Suppressor macrophage treated with lipopolysaccharide for 1 hour (primary cell): ENCODE results near the gene CABP2.
"Not testable (repeated sequence)": the region's sequence is repeated elsewhere in the genome, so short reads cannot be mapped to it uniquely, and the experiment has no call there.

ENCODE experiments used
- DNase-seq, 3 donors: peaks; one replicate each; pipeline ENCODE4 v3.0.0-alpha.2; 2020 to 2022

The CABP2 gene

DNA sequence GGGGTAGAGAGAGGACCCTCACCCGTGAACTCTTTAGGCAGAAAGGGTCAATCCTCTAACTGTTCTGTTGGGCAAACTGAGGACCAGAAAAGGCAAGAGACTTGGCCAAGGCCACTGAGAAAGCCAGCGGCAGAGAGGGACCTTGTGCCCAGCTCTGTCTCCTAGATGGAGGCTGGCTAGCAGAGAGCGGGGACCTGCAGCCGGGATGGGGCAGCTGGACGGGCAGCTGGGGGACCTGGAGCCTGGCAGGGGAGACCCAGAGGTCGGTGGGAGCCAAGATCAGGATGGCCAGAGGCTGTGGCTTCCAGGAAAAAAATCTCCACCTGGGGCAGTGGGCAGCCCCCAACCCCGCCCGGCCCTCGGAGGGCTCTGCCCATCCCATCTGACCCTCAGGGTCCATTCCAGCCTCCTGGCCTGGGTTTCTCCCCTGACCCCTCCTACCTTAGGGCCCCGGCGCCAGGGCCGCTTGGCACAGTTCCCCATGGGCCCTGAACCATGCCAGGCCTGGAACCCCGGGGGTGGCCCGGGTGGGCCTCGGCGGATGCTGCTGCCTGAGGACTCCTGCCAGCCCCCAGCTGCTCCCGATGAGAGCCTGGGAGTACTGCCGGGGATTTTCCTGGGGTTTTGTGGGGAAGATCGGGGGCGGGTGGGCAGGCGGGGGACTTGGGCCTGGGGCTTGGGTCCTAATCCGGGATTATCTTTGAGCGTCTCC is at the start of gene CABP2:
Gene CABP2 (minus strand): TSS at position 603 of the 712 bp plus-strand sequence. CDS start 120 bp downstream, at position 483.
- DNase-seq = no peak

DNA sequence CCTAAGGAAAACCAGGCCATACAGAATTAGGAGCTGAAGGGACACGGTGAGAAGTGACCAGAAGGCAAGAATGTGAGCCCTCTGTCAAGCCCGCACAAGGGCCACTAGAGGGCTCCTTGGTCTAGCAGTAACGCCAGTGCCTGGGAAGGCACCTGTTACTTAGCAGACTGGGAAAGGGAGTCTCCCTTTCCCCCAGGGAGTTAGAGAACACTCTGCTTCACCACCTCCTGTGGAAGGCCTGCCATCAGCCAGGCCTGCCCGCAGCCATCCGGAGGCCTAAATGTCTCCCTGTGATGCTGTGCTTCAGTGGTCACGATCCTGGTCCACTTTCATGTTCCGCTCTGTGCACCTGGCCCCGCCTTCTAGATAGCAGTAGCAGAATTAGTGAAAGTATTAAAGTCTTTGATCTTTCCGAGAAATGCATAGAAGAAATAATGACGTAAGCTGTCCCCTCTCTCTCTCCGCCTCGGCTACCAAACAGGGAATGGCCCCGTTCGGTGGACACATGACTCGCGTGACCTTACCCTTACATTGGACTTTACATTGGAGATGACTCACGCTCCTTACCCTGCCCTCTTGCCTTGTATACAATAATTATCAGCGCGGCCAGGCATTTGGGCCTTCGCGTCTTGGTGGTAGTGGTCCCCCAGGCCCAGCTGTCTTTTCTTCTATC is 49.6 kb upstream of the CABP2 start:
- DNase-seq = peak; percentile 68 to 79 (median 78)

DNA sequence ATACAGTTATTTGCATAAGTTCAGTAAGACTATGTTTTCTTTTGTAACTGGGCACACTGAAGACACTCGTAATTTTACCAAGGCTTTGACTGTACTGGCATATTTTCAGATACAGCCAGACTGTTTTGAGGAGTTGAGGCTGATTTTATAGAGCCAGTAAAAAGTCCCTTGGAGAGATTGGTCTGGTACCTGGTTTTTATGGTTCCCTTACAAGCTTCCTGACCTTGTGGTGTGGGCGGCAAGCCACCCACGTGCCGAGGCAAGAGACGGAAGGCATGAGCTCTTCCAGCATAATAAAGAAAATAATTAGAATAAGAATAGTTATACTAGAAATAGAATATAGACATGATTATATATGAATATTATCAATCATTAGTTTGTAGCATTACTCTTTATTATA is 49.1 kb upstream of the CABP2 start:
- no peak for DNase-seq

DNA sequence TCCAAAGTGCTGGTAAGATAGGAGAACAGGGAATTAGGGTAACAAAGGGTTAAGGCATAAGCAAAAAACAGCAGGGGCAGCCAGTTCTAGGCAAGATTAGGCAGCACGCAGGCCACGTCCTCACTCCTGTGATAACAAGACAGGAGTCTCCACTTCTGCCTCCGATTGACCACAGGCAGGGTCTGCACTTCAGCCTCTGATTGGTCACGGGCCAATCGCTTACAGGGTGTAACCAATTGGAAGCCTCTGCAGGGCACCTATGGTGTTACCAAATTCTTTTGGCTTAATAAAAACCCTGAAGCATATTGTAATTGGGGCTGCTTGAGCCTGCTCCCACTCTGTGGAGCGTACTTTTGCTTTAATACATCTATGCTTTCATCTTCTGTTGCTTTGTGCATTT is 48.2 kb upstream of the CABP2 start:
- no peak for DNase-seq

DNA sequence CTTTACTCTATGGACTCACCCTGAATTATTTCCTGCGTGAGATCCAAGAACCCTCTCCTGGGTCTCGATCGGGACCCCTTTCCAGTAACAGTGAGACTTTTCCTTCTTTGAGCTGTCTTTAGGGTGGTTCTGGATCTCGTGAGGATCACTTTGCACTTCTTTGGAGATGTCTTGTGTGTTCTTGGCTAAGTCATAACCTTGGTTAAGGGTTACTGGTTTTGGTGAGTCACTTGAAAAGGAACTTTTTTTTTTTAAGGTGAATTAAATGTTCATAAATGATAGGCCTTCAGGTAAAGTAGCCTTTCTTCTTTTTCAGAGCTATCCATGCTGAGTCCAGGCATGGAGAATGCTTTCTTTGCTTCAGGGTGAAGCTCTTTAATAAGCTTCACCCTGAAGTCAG is 41.0 kb upstream of the CABP2 start:
- DNase-seq = no peak

DNA sequence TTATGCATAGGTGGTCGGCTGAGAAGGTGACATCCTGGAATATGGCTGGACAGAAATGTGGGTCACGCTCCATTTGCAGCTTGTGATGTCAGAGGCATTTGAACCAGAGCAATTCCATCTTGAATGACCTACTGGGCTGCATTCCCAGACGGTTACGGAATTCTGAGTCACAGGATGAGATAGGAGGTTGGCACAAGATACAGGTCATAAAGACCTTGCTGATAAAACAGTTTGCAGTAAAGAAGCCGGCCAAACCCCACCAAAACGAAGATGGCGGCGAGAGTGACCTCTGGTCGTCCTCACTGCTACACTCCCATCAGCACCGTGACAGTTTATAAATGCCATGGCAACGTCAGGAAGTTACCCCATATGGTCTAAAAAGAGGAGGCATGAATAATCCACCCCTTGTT is 40.5 kb upstream of the CABP2 start:
- DNase-seq = not testable (repeated sequence)

DNA sequence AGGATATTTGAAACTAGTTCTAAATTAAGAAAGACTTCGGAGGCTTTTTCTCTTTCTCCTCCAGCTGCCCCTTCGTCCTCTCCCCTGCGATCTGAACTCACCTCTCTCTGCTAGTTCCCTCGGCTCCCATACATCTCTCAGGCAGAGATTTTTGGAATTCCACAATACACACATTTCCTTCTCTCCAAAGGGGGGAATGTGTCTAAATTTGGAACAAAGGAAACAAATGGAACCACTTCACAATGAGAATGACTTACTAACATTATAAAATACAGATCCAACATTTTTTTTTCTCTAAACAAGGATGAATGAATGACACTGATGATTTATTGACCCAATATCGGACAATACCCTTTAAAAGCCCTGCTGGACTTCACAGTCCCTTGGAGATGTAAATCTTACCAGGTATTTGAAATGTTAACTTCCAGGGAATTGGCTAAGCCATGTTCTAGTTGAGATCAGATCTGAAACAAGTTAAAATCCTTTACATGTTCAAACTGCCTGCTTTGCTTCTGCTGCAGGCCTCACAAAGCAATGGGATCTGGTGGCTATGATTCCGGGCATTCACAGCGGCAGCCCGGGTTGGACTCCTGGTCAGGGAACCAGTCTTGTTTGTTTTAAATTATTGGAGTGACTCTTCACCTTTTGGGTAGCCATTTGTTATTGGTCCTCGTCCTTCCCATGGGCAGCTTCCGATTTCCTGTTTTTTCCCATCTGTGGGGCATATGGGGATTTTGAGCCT is 39.9 kb upstream of the CABP2 start:
- DNase-seq = no peak

DNA sequence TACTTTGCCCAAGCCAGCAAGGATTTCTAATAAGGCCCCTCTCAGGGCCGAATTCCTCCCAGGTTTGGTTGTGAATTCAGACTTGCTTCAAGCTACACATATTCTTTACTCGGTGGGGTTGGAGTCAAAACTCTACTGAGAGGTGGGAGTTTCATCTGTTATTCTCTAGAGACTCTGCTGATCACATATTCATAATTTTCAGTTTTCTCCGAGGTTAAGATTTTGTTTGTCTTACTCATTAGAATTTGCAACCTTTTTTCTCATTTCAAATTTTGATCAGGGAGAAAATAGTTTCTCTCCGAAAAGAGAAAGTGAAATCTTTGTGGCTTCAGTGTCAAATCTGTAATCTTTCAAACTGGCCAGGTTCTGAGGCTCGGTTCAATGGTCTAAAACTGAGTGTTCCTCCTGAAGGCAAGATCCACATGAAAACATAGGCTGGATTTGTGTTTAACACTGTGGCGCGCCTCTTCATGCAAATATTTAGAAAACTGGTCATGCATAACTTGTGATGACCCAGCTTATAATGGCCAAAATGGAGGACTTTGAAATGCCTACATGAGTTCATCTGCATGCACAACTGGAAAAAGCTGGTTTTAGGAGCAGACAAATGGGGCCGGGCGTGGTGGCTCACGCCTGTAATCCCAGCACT is 38.8 kb upstream of the CABP2 start:
- no peak for DNase-seq

DNA sequence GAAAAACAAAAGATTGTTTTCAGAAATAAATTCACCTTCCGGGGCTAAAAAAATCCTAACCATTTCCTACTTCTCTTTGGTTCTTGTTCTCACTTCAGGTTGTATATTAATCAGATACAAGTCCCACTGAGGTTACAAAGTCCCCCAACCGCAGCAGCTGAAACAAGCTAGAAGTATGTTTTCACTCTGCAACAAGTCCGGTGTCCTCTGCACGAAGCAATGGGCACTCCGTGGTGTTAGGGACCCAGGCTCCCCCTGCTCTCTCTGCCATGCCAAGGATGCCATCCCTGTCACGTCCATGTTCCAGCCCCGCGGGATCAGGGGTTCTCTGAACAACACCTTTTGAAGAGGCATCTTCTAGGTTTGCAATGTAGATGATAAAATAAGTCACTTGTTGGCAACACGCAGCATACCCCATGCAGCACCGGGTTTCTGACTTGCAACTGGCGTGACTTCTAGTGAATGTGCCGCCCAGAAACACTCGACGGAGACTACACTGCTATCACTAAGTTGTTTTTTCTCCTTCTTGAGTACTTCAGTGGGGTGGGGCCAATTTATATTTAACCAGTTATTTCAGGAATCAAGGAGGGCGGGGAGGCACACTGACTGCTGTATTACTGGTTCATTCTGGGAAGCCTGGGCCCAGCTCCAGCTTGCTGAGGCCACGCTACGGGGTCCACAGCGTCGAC is 35.0 kb upstream of the CABP2 start:
- DNase-seq = no peak

DNA sequence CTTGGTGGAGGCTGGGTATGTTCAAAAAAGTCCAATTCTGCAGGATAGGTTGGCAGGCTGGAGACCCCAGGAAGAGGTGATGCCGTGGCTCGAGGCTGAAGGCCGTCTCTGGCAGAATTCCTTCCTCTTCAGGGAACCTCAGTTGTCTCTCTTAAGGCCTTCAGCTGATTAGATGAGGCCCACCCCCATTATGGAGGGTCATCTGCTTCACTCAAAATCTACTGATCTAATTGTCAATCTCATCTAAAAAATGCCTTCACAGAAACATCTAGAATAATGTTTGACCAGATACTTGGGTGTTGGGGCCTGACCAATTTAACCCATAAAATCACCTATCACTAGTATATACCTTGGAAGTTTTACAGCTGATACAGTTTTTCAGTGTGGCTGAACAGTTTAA is 33.0 kb upstream of the CABP2 start:
- DNase-seq = no peak

DNA sequence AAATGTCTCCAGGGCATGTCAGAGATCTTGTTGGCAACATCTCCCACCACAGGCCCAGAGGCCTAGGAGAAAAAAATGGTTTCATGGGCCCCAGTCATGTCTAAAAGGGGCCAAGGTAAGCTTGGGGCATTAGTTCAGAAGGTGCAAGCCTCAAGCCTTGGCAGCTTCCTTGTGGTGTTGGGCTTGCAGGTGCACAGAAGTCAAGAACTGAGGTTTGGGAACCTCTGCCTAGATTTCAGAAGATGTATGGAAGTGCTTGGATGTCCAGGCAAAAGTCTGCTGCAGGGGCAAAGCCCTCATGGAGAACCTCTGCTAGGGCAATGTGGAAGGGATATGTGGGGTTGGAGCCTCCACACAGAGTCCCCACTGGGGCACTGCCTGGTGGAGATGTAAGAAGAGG is 28.5 kb upstream of the CABP2 start:
- not testable (repeated sequence) for DNase-seq

DNA sequence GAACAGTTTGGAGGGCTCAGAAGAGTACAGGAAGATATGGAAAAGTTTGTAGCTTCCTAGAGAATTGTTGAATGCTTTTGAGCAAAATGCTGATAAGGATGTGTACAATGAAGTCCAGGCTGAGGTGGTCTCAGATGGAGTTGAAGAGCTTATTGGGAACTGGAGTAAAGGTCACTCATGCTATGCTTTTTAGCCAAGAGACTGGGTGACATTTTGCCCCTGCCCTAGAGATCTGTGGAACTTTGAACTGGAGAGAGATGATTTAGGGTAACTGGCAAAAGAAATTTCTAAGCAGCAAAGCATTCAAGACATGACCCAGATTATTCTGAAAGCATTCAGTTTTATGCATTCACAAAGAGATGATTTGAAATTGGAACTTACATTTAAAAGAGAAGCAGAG is 27.9 kb upstream of the CABP2 start:
- DNase-seq = no peak

DNA sequence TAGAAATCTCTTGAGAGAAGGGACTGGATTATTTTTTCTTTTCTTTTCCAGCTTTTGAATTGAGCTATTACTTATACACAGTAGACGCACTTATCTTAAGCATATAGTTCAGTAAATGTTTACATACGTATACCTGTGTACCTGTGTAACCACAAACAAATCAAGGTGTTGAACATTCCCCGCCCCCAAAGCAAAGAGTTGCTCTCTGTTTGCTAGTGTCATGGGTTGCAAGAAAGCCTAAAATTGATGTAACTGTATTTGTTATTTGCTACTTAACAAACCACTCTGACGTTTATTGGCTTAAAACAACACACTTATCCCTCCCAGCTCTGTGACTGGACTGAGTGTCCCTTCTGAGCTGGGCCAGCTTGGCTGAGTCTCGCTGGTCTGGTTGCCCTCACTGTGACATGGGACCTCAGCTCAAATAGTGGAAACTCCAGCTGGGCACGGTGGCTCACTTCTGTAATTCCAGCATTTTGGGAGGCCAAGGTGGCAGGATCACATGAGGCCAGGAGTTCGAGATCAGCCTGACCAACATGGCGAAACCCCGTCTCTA is 25.4 kb upstream of the CABP2 start:
- DNase-seq = no peak

DNA sequence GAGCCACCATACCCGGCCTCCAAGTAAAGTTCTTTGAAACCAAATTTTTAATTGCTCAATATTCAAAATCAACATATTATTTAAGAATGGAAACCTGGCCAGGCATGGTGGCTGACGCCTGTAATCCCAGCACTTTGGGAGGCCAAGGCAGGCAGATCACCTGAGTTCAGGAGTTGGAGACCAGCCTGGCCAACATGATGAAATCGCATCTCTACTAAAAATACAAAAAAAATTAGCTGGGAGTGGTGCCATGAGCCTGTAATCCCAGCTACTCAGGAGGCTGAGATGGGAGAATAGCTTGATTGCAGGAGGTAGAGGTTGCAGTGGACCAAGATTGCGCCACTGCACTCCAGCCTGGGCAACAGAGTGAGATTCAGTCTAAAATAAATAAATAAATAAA is 24.9 kb upstream of the CABP2 start:
- not testable (repeated sequence) for DNase-seq

DNA sequence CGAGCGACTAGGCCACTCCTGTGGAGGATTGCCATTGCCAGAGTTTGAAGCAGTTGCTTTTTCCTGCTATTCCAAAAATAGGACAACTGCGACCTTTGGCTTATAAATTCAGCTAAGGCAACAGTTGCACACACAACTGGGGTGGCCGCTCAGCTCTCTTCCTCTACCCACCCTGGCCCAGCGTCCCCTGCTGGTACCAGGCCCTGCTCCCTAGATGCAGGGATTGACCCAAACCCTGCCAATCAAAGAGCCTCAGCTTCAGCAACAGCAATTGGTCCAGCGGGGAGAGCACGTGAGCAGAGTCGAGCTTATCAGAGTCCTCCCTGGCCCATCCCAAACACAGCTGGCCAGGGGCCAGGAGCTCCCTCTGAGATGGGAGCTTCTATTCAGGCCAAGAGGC is 22.0 kb upstream of the CABP2 start:
- DNase-seq = no peak

DNA sequence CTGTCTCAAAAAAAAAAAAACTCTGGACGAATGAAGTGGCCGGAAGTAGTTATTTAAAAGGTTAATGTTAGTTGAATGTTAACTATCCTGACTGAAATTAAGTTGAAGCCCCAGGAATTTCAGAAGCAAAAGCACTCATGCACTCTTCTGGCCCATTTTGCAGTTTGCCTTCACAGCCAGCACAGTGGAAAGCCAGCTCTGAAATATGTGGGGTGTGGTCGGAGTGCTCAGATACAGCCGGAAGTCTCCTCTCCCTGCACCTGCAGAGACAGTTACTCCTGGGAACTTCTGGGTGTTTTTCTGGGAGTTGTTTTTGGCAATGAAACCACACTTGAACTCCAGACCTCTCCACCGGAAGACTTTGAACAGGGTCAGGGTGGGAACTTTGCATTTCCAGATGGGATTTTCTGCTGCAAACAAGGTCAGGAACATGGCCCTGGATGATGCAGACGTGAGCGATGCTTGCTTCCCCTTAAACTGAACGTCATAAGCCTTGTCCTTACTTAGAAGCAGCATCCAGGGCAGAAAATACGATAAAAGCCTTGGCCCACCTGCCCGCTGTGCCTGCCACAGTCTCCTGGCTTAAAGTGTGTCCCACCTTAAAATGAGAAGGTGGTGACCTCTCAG is 21.5 kb upstream of the CABP2 start:
- no peak for DNase-seq

DNA sequence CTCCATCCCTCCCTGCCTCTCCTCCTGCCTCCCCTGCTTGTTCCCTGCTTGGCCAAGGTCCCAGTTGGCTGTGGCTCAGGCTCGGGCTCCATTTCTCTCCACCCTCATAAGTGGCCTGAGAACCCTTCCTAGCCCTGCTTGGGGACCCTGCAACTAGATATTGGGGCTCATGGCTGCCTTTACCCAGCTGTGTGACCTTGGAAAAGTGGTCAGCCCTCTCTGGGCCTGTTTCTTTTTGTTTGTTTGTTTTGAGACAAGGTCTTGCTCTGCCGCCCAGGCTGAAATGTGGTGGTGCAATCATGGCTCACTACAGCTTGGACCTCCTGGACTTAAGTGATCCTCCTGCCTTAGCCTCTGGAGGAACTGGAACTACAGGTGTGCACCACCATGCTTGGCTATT is 20.3 kb upstream of the CABP2 start:
- no peak for DNase-seq

DNA sequence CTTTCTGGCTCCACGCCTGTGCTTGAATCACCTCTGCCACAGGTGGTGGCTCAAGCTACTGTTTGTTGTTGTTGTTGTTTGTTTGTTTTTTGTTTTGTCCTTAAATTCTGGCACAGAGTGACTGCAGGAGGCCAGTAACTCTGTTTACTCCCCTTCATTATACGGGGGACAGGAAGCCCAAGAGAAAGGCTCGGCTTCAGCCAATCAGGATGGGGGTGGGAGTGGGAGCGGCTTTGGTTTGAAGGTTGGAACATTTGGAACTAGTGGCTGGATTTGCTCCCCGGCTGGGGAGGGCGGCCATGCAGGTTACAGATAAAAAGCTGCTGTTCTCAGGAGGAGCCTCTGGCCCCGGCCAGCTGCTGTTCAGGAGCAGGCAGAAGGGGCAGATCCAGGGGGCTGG is 19.7 kb upstream of the CABP2 start:
- no peak for DNase-seq

DNA sequence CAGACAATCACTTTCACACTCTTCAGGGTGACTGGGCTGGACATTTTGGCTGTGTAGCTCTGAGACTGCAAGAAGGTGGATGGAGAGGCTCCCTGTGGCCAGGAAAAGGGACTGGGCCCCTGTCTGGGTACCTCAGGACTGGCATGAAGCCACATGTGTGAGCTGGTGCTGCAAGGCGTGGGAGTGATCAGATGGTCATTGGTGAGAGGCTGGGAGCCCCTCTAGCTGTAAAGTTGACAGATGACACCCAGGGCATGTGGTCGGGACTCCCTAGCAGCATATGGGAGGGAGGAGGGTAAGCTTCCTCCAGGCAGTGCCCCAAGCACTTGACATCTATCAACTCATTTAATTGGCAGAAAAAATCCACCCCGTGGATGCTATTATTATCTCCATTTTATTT is 18.9 kb upstream of the CABP2 start:
- no peak for DNase-seq

DNA sequence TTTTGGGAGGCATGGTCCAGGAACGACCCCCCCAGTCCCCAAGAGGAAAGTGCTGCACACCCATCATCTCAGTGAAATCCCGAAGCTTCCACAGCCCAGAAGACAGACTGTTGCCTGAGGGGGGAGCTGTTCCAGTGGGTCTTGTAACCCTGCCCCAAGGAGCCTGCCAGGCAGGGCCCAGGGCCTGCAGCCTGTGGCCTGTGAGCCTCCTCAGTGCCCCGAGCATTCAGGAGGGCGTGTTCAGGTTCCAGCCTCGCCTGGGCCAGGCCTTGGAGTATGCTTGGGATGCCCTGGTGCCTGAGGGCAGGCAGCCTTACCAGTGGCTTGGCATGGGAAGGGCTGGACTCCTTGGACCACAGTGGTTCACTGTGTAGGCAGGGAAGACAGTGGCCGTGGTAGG is 18.0 kb upstream of the CABP2 start:
- DNase-seq = no peak

DNA sequence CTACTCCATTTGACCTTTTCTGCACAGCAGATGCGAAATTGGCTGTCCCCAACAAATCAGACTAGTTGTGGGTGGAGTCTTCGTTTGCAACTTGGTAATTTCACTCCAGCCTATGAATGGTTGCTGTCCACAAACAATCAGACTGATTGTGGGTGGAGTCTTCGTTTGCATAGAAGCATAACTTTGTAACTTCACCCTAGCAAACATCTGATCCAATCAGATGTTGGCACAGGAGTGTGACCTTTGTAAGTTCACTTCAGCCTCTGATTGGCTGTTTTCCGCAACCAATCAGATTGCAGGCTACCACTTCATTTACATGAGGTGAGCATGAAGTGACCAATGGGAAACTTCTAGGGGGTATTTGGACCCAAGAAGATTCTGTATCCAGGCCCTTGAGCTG is 16.3 kb upstream of the CABP2 start:
- DNase-seq = no peak
